Measurements from ENCODE around the gene SPRR4. TPM values are rescaled to one million over a fixed set of nuclear protein-coding genes. Genes with fewer than 3 reads are reported as not detected.

The SPRR4 gene
- total RNA-seq, 2 donors from 2014 or later, result not detected

DNA sequence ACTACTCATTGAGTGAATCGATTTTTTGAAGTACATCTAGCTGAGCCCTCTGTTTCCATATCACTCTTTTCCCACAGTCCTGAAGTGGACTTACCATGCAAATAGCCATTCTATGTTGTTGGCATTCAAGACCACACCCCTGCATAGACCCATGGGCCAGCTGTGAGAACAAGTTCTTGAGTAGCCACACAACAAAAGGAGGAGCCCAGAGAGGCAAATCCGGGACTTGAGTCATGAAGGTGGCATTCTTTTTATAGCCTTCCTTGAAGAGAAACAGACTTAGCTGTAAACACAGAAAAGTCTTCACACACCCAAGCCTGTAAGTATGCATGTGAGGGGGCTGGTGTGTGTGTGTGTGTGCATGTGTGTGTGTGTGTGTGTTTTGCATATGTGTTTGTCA is 37.3 kb upstream of the SPRR4 start:
- Histone ChIP-seq H3K27me3 (replicated peaks; ENCODE audit: insufficient read depth) (no peaks in the 10 kb centered on the region), H3K27ac (no peak overlapping the region), H3K4me1 (ENCODE audit: control insufficient read depth in 1 of 2, low read depth in 2 of 2) (no peaks in the 10 kb centered on the region), H3K9me3 (no peaks in the 10 kb centered on the region), H3K4me3 (no peak overlapping the region), H3K36me3 (no peaks in the 10 kb centered on the region)
- no peak for DNase-seq (ENCODE audit: low spot score)
- no peak for ATAC-seq (ENCODE audit: insufficient number of reproducible peaks, low FRiP score, low read depth)
- TF ChIP-seq, protein P1, sequence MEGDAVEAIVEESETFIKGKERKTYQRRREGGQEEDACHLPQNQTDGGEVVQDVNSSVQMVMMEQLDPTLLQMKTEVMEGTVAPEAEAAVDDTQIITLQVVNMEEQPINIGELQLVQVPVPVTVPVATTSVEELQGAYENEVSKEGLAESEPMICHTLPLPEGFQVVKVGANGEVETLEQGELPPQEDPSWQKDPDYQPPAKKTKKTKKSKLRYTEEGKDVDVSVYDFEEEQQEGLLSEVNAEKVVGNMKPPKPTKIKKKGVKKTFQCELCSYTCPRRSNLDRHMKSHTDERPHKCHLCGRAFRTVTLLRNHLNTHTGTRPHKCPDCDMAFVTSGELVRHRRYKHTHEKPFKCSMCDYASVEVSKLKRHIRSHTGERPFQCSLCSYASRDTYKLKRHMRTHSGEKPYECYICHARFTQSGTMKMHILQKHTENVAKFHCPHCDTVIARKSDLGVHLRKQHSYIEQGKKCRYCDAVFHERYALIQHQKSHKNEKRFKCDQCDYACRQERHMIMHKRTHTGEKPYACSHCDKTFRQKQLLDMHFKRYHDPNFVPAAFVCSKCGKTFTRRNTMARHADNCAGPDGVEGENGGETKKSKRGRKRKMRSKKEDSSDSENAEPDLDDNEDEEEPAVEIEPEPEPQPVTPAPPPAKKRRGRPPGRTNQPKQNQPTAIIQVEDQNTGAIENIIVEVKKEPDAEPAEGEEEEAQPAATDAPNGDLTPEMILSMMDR (IDR thresholded peaks at IDR 0.05), result no peak

DNA sequence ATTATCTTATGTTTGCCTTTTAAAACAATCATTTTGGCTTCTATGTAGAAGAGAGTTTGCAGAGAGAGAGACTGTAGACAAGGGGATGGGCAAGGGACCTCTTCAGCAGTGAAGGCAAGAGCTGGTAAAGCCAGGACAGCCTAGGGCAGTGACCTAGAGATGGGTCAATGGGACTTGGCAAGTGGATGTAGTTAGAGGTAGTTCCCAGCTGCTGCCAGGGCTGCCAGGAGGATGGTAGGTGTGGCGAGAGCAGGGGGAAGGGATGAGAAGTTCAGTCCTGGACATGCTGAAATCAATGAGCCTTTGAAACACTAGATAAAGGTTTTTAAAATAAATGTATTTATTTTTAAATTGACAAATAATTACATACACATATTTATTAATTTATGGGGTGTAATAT is 29.8 kb upstream of the SPRR4 start:
- TF ChIP-seq, protein P1 (IDR thresholded peaks at IDR 0.05), result no peak
- Histone ChIP-seq H3K36me3 (no peaks in the 10 kb centered on the region), H3K27me3 (replicated peaks; ENCODE audit: insufficient read depth) (no peaks in the 10 kb centered on the region), H3K9me3 (no peaks in the 10 kb centered on the region), H3K4me1 (ENCODE audit: control insufficient read depth in 1 of 2, low read depth in 2 of 2) (no peaks in the 10 kb centered on the region), H3K27ac (no peak overlapping the region), H3K4me3 (no peak overlapping the region)
- no peak for DNase-seq (ENCODE audit: low spot score)
- ATAC-seq (ENCODE audit: insufficient number of reproducible peaks, low FRiP score, low read depth), result no peak

DNA sequence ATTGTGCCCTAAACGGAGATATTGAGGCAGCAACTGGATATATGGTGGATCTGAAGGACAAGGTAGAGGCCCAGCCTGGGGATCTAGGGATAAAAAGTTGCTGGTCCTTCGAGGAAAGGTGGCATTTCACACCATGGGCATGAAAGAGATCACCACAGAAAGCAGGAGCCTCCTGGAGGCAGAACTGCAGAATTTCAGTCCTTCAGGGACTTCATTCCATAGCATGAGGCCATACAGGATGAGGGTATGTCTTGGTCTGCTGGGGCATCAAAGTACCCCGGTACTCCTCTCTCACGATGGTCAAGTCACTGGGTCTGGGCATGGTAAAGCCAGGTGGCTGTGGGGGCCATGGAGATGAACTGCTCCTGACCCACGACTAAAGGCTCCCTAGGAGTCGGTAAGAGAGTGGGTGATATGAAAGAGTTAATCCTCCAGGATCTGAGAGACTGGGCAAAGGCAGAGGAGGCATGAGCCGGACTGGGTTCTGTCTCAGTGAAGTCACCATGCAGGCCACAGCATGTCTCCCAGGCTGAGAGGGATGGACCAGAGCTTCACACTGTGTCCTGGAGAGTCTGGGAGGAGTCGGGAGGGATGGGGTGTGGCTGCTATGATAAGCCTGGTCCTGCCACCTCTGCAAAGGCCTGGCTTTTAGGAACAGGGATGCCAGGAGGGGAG is 29.3 kb upstream of the SPRR4 start:
- no peaks in the 10 kb centered on the region for H3K36me3 ChIP-seq
- H3K4me3 ChIP-seq, result no peak overlapping the region
- ATAC-seq (ENCODE audit: insufficient number of reproducible peaks, low FRiP score, low read depth) (no peak), DNase-seq (ENCODE audit: low spot score) (no peak)
- TF ChIP-seq, protein P1 (IDR thresholded peaks at IDR 0.05), result no peak
- no peaks in the 10 kb centered on the region for H3K4me1 ChIP-seq (ENCODE audit: control insufficient read depth in 1 of 2, low read depth in 2 of 2)
- H3K27ac ChIP-seq, result no peak overlapping the region
- H3K27me3 ChIP-seq (replicated peaks; ENCODE audit: insufficient read depth), result no peaks in the 10 kb centered on the region
- no peaks in the 10 kb centered on the region for H3K9me3 ChIP-seq

DNA sequence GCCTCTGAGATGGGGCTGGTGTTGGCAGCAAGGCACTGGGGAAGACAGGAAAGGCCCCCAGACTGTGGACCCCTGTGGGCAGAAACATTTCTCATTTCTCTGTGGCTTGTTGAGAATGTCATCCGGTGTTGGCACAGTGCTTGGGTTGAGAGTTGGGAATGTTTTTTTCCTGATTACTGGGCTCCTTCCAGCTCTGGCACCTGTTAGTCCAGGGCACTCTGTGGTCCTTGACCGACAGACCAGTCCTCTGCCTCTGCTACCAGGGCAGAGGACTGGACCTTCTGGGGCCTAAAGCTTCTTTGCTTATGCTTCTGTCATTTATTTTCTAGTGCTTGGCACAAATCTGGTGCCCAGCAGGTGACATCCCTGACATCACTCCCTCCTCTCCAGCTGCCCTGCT is 28.3 kb upstream of the SPRR4 start:
- Histone ChIP-seq H3K4me3 (no peak overlapping the region), H3K9me3 (no peaks in the 10 kb centered on the region), H3K27me3 (replicated peaks; ENCODE audit: insufficient read depth) (no peaks in the 10 kb centered on the region), H3K4me1 (ENCODE audit: control insufficient read depth in 1 of 2, low read depth in 2 of 2) (no peaks in the 10 kb centered on the region), H3K27ac (no peak overlapping the region), H3K36me3 (no peaks in the 10 kb centered on the region)
- no peak for ATAC-seq (ENCODE audit: insufficient number of reproducible peaks, low FRiP score, low read depth)
- TF ChIP-seq, protein P1 (IDR thresholded peaks at IDR 0.05), result no peak
- no peak for DNase-seq (ENCODE audit: low spot score)

DNA sequence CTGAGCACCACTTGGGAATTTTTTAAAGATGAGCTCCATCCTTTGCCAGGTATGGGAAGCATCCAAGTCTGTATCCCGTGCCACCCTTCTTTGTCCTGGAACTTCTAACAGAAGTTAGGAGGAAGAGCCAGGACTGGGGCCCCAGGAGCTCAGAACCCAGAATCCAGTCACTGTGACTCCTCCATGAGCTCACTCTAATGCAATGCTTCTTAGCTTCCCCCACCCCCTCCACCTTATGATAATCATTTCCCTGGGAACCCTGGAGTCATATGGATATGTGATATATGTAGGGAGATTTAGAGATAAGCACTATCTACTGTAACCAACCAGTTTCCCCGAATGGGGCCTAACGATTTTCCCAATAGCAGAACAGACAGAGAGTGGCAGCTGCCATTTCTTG is 24.2 kb upstream of the SPRR4 start:
- DNase-seq (ENCODE audit: low spot score) (no peak), ATAC-seq (ENCODE audit: insufficient number of reproducible peaks, low FRiP score, low read depth) (no peak)
- no peaks in the 10 kb centered on the region for H3K36me3 ChIP-seq
- no peaks in the 10 kb centered on the region for H3K4me1 ChIP-seq (ENCODE audit: control insufficient read depth in 1 of 2, low read depth in 2 of 2)
- TF ChIP-seq, protein P1 (IDR thresholded peaks at IDR 0.05), result no peak
- no peak overlapping the region for H3K27ac ChIP-seq
- H3K27me3 ChIP-seq (replicated peaks; ENCODE audit: insufficient read depth), result no peaks in the 10 kb centered on the region
- H3K9me3 ChIP-seq, result no peaks in the 10 kb centered on the region
- no peak overlapping the region for H3K4me3 ChIP-seq

Data from thoracic aorta (tissue), 2 donors.